Measurements from ENCODE around the gene USP21. TPM values are rescaled to one million over a fixed set of nuclear protein-coding genes. Genes with fewer than 3 reads are reported as not detected.

USP21 gene
- total and polyA plus RNA-seq, 9 of the 15 experiments (the other 6 are each of a cell fraction or from before 2014, with no cell fraction given) = 4.9 to 52.4 (median 21.6) TPM

DNA sequence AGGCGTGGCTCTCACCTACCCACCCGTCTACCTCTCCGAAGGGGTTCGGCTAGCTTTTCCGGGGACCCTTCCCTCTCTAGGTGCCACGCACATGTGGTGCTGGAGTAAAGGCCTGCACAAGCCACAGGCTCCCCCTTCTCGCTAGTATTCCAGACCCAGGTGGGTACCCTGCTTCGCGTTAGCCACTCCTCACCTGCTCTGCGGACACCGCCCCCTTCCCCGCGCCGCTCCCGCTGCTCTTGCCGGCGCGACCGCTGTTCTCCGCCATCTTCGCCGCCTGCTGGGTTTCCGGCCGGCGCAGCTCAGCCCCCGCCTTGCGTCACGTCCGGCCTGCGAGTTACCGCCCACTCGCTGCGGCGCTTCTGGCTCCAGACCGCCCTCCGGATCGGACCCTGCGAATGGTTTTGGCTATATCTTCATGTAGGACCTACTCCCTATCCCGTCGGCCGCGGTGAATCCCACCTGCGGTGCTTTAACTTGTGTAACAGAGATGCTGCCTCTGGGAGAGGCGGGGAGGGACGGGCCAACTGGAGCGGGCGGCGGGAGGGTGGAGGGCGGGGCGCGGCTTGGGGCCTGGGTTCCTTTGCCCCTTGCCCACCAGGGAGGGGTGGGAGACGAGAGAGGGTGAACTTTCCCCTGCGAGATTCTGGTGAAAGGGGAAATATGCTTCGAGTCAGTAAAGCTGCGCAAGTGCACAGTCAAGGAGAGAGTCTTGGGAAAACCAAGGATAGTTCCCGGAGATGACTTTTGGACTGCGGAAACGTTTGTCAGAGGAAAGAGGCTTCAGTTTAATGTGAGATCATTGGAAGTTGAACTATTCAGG is 41.3 kb upstream of the USP21 start, which contains the start of the genes NIT1 and PFDN2 (continued):
- TF ChIP-seq TEAD4 (IDR thresholded peaks at IDR 0.05; ENCODE audit: low read length) = peak; percentile 2; the same call in 1 of the 2 replicates
- TF ChIP-seq TEAD4 (CRISPR knock-in tag; IDR thresholded peaks at IDR 0.05; ENCODE audit: borderline replicate concordance) = no peak
- TF ChIP-seq CREB1 (IDR thresholded peaks at IDR 0.05) = peak; percentile 91
- TF ChIP-seq CREB1 (CRISPR knock-in tag; IDR thresholded peaks at IDR 0.05) = peak; percentile 94
- peak; percentile 74; the same call in 1 of the 2 replicates for TF ChIP-seq MYC (IDR thresholded peaks at IDR 0.05; ENCODE audit: low read depth, low read length)
- peak; percentile 84; the same call in 1 of the 2 replicates for TF ChIP-seq MYC (CRISPR knock-in tag; IDR thresholded peaks at IDR 0.05; ENCODE audit: borderline replicate concordance, low read depth)
- no peak for TF ChIP-seq FOXA3 (CRISPR knock-in tag; conservative IDR thresholded peaks at IDR 0.05 in 1 of 2, IDR thresholded peaks at IDR 0.05 in 1 of 2)
- peak; percentile 89 to 97; a peak in 2 of 4 replicates for TF ChIP-seq SIN3A (IDR thresholded peaks at IDR 0.05; ENCODE audit: borderline replicate concordance in 2 of 2, control insufficient read depth in 1 of 2, low read depth in 2 of 2, low read length in 2 of 2)
- TF ChIP-seq, protein P1, sequence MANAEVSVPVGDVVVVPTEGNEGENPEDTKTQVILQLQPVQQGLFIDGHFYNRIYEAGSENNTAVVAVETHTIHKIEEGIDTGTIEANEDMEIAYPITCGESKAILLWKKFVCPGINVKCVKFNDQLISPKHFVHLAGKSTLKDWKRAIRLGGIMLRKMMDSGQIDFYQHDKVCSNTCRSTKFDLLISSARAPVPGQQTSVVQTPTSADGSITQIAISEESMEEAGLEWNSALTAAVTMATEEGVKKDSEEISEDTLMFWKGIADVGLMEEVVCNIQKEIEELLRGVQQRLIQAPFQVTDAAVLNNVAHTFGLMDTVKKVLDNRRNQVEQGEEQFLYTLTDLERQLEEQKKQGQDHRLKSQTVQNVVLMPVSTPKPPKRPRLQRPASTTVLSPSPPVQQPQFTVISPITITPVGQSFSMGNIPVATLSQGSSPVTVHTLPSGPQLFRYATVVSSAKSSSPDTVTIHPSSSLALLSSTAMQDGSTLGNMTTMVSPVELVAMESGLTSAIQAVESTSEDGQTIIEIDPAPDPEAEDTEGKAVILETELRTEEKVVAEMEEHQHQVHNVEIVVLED (CRISPR knock-in tag; IDR thresholded peaks at IDR 0.05) = peak; percentile 62
- peak; percentile 85 for TF ChIP-seq HNRNPLL (IDR thresholded peaks at IDR 0.05; ENCODE audit: low read depth, low read length, poor library complexity, severe bottlenecking)
- TF ChIP-seq CBX8 (IDR thresholded peaks at IDR 0.05; ENCODE audit: borderline replicate concordance, extremely low read depth, low read depth, low read length, poor library complexity, severe bottlenecking) = no peak
- TF ChIP-seq ZKSCAN8 (CRISPR knock-in tag; IDR thresholded peaks at IDR 0.05) = no peak
- peak; percentile 49; the same call in 1 of the 2 replicates for TF ChIP-seq ZNF165 (CRISPR knock-in tag; IDR thresholded peaks at IDR 0.05; ENCODE audit: borderline replicate concordance)
- TF ChIP-seq, protein P2, sequence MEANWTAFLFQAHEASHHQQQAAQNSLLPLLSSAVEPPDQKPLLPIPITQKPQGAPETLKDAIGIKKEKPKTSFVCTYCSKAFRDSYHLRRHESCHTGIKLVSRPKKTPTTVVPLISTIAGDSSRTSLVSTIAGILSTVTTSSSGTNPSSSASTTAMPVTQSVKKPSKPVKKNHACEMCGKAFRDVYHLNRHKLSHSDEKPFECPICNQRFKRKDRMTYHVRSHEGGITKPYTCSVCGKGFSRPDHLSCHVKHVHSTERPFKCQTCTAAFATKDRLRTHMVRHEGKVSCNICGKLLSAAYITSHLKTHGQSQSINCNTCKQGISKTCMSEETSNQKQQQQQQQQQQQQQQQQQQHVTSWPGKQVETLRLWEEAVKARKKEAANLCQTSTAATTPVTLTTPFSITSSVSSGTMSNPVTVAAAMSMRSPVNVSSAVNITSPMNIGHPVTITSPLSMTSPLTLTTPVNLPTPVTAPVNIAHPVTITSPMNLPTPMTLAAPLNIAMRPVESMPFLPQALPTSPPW (CRISPR knock-in tag; IDR thresholded peaks at IDR 0.05) = peak; percentile 76
- TF ChIP-seq IFI16 (CRISPR knock-in tag; IDR thresholded peaks at IDR 0.05) = no peak
- TF ChIP-seq, protein P3, sequence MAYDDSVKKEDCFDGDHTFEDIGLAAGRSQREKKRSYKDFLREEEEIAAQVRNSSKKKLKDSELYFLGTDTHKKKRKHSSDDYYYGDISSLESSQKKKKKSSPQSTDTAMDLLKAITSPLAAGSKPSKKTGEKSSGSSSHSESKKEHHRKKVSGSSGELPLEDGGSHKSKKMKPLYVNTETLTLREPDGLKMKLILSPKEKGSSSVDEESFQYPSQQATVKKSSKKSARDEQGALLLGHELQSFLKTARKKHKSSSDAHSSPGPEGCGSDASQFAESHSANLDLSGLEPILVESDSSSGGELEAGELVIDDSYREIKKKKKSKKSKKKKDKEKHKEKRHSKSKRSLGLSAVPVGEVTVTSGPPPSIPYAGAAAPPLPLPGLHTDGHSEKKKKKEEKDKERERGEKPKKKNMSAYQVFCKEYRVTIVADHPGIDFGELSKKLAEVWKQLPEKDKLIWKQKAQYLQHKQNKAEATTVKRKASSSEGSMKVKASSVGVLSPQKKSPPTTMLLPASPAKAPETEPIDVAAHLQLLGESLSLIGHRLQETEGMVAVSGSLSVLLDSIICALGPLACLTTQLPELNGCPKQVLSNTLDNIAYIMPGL (CRISPR knock-in tag; IDR thresholded peaks at IDR 0.05) = peak; percentile 71; the same call in 1 of the 2 replicates
- 0 out of 2 replicates have a peak, but pooled peaks have one; percentile 35 for TF ChIP-seq ZFX (CRISPR knock-in tag; IDR thresholded peaks at IDR 0.05)
- TF ChIP-seq, protein P4, sequence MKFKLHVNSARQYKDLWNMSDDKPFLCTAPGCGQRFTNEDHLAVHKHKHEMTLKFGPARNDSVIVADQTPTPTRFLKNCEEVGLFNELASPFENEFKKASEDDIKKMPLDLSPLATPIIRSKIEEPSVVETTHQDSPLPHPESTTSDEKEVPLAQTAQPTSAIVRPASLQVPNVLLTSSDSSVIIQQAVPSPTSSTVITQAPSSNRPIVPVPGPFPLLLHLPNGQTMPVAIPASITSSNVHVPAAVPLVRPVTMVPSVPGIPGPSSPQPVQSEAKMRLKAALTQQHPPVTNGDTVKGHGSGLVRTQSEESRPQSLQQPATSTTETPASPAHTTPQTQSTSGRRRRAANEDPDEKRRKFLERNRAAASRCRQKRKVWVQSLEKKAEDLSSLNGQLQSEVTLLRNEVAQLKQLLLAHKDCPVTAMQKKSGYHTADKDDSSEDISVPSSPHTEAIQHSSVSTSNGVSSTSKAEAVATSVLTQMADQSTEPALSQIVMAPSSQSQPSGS (CRISPR knock-in tag; IDR thresholded peaks at IDR 0.05) = no peak
- TF ChIP-seq POLR2G (IDR thresholded peaks at IDR 0.05; ENCODE audit: low read depth, low read length) = peak; percentile 99
- TF ChIP-seq ZNF444 (CRISPR knock-in tag; IDR thresholded peaks at IDR 0.05) = no peak
